ENCODE data around the gene MRPS27.

Gene MRPS27

DNA sequence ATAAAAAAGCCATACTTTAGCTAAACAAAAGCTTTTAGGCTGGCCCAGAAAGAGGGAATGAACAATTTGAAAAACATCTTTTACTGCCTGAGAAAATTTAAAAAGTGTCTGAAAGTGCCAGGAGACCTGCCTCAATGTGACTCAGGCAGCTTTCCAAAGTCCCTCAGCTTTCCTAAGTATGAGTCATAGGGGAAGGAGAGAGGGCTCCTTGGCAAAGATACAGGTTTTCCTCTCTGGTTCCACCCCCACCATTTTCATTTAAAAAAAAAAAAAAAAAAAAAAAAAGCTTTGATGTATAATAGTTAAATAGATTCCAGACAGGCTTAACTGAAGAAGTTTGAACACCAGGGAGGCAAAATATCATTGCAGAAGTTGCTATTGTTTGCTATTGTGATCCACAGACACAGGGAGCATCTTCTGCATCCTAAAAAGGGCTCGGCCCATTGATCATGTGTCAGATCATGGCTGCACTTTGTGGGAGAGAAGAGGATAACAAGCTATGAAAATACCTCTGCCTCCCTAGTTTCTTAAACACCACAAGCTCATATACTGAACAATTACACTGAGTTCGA, 71.5 kb downstream of the MRPS27 start:
- DNase-seq (ENCODE audit: low read depth, low spot score): peak; percentile 92
- H3K4me3 ChIP-seq (ENCODE audit: low read depth, low read length): no peak overlapping the region
- TF ChIP-seq, protein P1, sequence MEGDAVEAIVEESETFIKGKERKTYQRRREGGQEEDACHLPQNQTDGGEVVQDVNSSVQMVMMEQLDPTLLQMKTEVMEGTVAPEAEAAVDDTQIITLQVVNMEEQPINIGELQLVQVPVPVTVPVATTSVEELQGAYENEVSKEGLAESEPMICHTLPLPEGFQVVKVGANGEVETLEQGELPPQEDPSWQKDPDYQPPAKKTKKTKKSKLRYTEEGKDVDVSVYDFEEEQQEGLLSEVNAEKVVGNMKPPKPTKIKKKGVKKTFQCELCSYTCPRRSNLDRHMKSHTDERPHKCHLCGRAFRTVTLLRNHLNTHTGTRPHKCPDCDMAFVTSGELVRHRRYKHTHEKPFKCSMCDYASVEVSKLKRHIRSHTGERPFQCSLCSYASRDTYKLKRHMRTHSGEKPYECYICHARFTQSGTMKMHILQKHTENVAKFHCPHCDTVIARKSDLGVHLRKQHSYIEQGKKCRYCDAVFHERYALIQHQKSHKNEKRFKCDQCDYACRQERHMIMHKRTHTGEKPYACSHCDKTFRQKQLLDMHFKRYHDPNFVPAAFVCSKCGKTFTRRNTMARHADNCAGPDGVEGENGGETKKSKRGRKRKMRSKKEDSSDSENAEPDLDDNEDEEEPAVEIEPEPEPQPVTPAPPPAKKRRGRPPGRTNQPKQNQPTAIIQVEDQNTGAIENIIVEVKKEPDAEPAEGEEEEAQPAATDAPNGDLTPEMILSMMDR (IDR thresholded peaks at IDR 0.05; ENCODE audit: low read depth, low read length): no peak
- in situ Hi-C loops (cut with HindIII; ENCODE audit: low sequenced_read_pairs): no loop called here

DNA sequence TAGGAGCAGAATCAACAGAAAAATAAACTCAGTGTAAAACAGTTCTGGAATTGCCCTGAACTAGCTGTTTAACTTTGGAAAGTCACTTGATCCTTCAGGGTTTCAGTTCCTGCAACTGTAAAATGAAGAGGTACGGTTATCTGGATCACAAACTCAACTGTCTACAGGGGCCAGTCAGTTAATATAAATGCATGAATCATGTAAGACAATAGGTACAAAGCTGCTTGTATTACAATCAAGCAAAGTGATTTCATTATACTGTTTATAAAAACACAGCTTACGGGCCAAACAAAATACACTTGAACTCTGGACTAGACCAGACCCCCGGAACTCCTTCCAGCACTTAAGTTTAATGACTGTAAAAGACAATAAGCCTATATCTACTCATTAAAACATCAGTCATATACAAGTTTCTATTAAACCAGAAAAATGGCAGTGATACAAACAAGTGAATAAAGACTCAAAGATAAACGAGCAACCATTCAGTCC, 73.0 kb downstream of the MRPS27 start:
- peak; percentile 67 for DNase-seq (ENCODE audit: low read depth, low spot score)
- no peak overlapping the region for H3K4me3 ChIP-seq (ENCODE audit: low read depth, low read length)

DNA sequence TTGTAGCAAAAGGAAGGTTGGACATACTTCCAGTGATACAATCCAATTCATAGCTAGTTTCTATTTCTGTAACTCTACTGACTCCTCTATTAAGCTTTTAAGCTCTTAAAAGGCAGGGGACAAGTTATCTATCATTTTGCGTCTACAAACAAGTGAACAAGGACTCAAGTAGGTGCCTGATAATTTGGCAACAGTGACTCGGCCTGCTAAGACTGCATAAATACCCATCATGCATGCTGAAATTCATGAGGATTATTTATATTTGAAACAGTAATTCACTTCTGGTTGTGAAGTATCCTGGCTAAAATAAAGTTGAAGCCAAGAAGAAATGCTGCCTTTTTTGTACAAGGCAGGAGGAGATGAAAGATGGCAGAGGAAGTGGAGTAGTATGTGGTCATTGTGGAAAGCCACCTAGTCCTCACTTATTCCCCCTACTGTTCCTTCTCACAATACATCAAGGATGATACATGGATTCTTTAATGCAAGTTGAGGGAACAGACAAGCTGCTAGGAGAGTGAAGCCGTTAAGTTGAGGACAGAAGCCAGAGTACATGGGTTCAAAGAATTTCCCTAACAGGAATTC, 74.0 kb downstream of the MRPS27 start:
- no peak overlapping the region for H3K4me3 ChIP-seq (ENCODE audit: low read depth, low read length)
- DNase-seq (ENCODE audit: low read depth, low spot score): peak; percentile 40
- in situ Hi-C loops (cut with HindIII; ENCODE audit: low sequenced_read_pairs): no loop called here
- TF ChIP-seq, protein P1 (IDR thresholded peaks at IDR 0.05; ENCODE audit: low read depth, low read length): no peak

More for the DNA sequence above, 73.0 kb downstream of the MRPS27 start:
- TF ChIP-seq, protein P1 (IDR thresholded peaks at IDR 0.05; ENCODE audit: low read depth, low read length): no peak
- in situ Hi-C loops (cut with HindIII; ENCODE audit: low sequenced_read_pairs): no loop called here

DNA sequence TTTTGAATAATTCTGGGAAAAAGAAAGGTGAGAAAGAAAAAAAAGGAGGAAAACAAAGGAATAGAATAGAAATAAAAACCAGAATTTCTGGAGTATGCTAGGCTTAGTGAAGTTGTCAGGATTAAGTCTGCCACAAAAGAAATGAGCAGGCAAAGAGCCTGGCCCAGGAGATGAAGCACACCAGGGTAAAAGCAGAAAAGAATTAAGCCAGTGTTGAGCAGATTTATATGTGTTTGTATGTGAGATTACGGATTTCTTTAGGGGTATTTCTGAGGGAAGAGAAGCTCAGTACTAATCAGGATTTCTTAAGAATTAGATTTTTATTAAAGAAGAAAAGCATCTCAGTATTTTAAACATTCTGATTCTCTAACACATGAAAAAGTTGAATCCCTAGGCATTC, 74.5 kb downstream of the MRPS27 start:
- TF ChIP-seq, protein P1 (IDR thresholded peaks at IDR 0.05; ENCODE audit: low read depth, low read length): no peak
- in situ Hi-C loops (cut with HindIII; ENCODE audit: low sequenced_read_pairs): no loop called here
- H3K4me3 ChIP-seq (ENCODE audit: low read depth, low read length): no peak overlapping the region
- DNase-seq (ENCODE audit: low read depth, low spot score): no peak

DNA sequence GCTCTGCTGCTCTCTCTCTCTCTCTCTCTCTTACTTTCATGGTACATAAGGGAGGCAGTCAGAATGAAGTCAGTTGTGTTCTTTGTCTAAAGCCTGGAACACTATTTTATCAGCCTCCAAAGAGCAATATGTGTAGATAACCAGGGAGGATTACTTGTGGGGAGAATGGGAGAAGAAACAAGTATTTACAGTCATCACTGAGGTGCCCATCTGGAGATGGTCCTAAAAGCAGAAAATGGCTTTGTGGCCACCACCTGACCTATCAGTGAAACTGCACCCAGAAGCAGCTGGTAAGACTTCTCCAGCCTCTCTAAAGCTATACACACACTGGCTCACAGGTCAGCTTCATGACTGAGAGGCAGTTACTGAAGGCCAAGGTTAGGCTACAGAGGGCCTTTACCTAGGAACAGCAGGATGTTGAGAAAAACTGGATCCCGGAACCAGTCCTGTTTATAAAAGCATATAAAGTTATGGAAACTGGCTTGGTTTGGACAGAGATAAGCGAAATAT, 75.1 kb downstream of the MRPS27 start:
- no peak overlapping the region for H3K4me3 ChIP-seq (ENCODE audit: low read depth, low read length)
- in situ Hi-C loops (cut with HindIII; ENCODE audit: low sequenced_read_pairs): no loop called here
- peak; percentile 69 for DNase-seq (ENCODE audit: low read depth, low spot score)
- TF ChIP-seq, protein P1 (IDR thresholded peaks at IDR 0.05; ENCODE audit: low read depth, low read length): peak; percentile 55

DNA sequence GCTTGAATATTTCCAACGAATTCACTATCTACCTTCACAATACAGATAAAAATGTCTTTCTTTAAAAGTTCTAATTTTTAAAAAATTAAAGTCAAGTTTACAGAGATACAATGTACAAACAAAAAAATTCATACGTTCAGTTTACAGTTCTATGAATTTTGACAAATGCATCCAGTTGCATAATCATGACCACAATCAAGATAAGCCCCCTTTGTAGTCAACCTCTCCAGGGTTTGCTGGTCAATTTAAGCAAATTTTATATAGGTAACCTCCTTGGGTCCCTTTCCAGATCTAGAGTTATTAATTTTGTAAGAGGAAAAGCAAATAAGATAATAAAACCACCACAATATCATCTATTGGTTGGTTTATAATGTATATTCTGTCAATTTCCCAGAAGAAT, 76.3 kb downstream of the MRPS27 start:
- DNase-seq (ENCODE audit: low read depth, low spot score): no peak

More for the DNA sequence above, 76.3 kb downstream of the MRPS27 start:
- TF ChIP-seq, protein P1 (IDR thresholded peaks at IDR 0.05; ENCODE audit: low read depth, low read length): no peak
- H3K4me3 ChIP-seq (ENCODE audit: low read depth, low read length): no peak overlapping the region
- in situ Hi-C loops (cut with HindIII; ENCODE audit: low sequenced_read_pairs): no loop called here

Measured in astrocyte of the spinal cord (primary cell).